HCT116 (cell line): ENCODE measurements around the gene DVL2.

Experiments used
- CTCF ChIP-seq, 3 experiments: fragments of 200-600 bp in 1 of 3; sonication (generic) in 1 of 3; IDR thresholded peaks in 2 of 3; conservative IDR thresholded peaks in 1 of 3; 2 replicates each; pipeline ENCODE4 v1.5.1; 2012 to 2017; ENCODE audit warnings: low read depth in 2 of 3, low read length in 2 of 3, antibody characterized with exemption in 1 of 3, borderline replicate concordance in 1 of 3, control low read depth in 1 of 3, mild to moderate bottlenecking in 1 of 3, mixed read lengths in 1 of 3, mixed run types in 1 of 3, moderate library complexity in 1 of 3; ENCODE audit not compliant: insufficient read depth in 1 of 3
- EZH2 ChIP-seq: fragments of 200-600 bp; sonication (generic); IDR thresholded peaks from 2 replicates; pipeline ENCODE4 v1.6.1; 2017; ENCODE audit warnings: antibody characterized with exemption, mixed run types
- EZH2phosphoT487 ChIP-seq: fragments of 200-600 bp; IDR thresholded peaks from 2 replicates; pipeline ENCODE4 v1.6.1; 2018; ENCODE audit warnings: antibody characterized with exemption, borderline replicate concordance
- POLR2A ChIP-seq: IDR thresholded peaks from 2 replicates; pipeline ENCODE4 v1.7.0; 2011; ENCODE audit warnings: borderline replicate concordance; ENCODE audit not compliant: insufficient read depth, insufficient read length; ENCODE audit errors: extremely low read depth
- POLR2AphosphoS5 ChIP-seq: IDR thresholded peaks from 2 replicates; pipeline ENCODE4 v1.6.1; 2011; ENCODE audit warnings: mild to moderate bottlenecking, low read depth, low read length, moderate library complexity
- RAD21 ChIP-seq: IDR thresholded peaks from 2 replicates; pipeline ENCODE4 v1.6.1; 2012; ENCODE audit warnings: low read depth, mild to moderate bottlenecking
- SIN3A ChIP-seq: IDR thresholded peaks from 2 replicates; pipeline ENCODE4 v1.6.1; 2012; ENCODE audit warnings: low read depth
- SP1 ChIP-seq: IDR thresholded peaks from 2 replicates; pipeline ENCODE4 v1.6.1; 2012; ENCODE audit warnings: low read depth

DNA sequence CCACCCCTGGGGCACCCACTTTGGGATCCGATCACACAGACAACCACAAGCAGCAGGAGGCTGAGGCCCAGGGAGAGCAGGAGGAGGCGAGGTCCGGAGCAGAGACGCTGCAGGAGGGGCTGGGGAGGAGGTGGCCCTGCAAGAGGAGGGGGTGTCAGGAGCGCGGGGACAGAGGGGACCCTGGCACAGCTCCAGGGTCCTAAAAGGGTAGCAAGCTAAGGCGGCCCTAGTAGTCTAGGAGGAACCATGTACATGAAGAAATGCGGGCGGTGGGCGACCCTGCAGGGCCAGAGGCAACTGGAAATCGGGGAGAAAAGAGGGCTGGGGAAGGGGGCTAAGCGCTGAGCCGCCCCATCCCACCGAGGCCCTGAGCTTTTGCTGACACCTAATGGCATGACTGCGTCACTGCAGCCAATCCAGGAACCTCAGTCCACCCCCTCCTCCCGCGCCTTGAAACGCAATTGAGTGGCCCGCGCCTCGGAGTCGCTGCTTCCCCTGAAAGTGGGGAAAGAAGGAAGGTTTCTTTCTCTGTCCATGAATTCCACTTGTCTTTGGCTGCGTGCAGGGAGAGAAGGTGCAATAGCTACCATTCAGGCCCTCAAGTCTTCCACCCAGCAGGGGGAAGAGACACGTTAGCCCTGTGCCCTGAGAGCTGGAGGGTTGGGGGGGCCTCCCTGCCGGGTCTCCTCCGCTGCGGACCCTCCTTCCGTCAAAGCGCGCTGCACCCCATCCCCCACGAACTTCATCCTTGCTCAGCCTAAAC, 56.9 kb downstream of the DVL2 start:
- TF ChIP-seq CTCF (IDR thresholded peaks at IDR 0.05 in 2 of 3, conservative IDR thresholded peaks at IDR 0.05 in 1 of 3; ENCODE audit: borderline replicate concordance in 1 of 3, insufficient read depth in 1 of 3, low read depth in 2 of 3, low read length in 2 of 3) (peak; percentile 55 to 91 (median 91); a peak in 5 of 6 replicates), EZH2 (no peak), EZH2phosphoT487 (no peak), SP1 (no peak), POLR2A (no peak), SIN3A (no peak), RAD21 (peak; percentile 84), POLR2AphosphoS5 (no peak)
